GM21825 (cell line): ENCODE data around the gene HNRNPLL.

ENCODE experiments used
- ATAC-seq: cut with Tn5 transposase; IDR thresholded peaks from one replicate; pipeline ENCODE4 v1.9.1; 2021; ENCODE audit warnings: mild to moderate bottlenecking, moderate library complexity; ENCODE audit not compliant: unreplicated experiment

Gene HNRNPLL

GRCh38 chr2:38533757-38534545 lies 68.8 kb downstream of the HNRNPLL start:
- ATAC-seq = no peak

- peak; percentile 97 for ATAC-seq
Observed at GRCh38 chr2:38533180-38533579, 69.5 kb downstream of the HNRNPLL start.

- no peak for ATAC-seq
Observed at GRCh38 chr2:38532366-38532765, 70.4 kb downstream of the HNRNPLL start.

GRCh38 chr2:38529208-38529607 lies 73.5 kb downstream of the HNRNPLL start:
- ATAC-seq = no peak

GRCh38 chr2:38528534-38528933 lies 74.2 kb downstream of the HNRNPLL start:
- ATAC-seq = no peak

GRCh38 chr2:38528008-38528442 lies 74.7 kb downstream of the HNRNPLL start:
- ATAC-seq = no peak

GRCh38 chr2:38527338-38528007 lies 75.3 kb downstream of the HNRNPLL start:
- no peak for ATAC-seq

GRCh38 chr2:38526195-38526594 lies 76.5 kb downstream of the HNRNPLL start:
- no peak for ATAC-seq

GRCh38 chr2:38524580-38524979 lies 78.1 kb downstream of the HNRNPLL start:
- ATAC-seq = no peak

GRCh38 chr2:38523728-38524437 lies 78.8 kb downstream of the HNRNPLL start:
- no peak for ATAC-seq

GRCh38 chr2:38522754-38523349 lies 79.9 kb downstream of the HNRNPLL start:
- ATAC-seq = no peak

- no peak for ATAC-seq
Observed at GRCh38 chr2:38521835-38522234, 80.9 kb downstream of the HNRNPLL start.

GRCh38 chr2:38517284-38517683 lies 85.4 kb downstream of the HNRNPLL start:
- ATAC-seq = no peak

- no peak for ATAC-seq
Observed at GRCh38 chr2:38516526-38516925, 86.2 kb downstream of the HNRNPLL start.

GRCh38 chr2:38516122-38516521 lies 86.6 kb downstream of the HNRNPLL start:
- ATAC-seq = no peak

- no peak for ATAC-seq
Observed at GRCh38 chr2:38515155-38516074, 87.3 kb downstream of the HNRNPLL start.

- ATAC-seq = no peak
Observed at GRCh38 chr2:38514603-38515154, 88.0 kb downstream of the HNRNPLL start.

- ATAC-seq = no peak
Observed at GRCh38 chr2:38512211-38512610, 90.5 kb downstream of the HNRNPLL start.
